ENCODE results near the gene DUS1L.

DNA sequence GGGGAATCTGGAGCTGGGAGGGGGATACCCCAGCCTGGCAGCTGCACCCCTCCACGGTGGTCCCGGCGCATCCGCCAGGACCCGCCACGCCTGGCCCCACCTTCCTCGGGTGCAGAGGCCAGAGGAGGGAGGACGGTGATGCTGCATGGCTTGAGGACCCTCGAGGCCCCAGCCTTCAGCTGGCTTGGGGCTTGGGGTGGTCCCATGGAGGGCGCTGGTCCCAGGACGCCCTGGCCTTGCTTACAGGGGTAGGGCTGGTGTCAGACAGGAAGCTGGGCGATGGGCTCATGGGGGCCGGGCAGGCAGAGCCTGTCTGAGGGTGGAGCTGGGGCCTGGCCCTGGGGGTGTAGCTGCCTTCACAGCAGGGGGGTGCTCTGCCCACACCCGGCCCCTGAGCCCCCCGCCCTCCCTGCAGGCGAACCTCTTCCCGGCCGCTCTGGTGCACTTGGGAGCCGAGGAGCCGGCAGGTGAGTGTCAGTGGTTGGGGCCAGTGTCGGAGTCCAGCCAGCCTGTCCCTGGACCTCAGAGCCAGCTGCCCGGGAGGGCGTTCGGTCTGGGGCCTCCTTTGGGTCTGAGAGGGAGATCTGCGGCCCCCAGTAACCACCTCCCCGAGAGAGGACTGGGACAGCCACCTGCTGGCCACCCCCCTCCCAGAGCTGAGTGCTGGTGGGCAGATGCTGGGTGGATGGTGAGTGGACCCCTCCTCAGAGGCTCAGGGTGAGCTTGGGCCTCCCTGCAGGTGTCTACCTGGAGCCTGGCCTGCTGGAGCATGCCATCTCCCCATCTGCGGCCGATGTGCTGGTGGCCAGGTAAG is 49.3 kb downstream of the DUS1L start:
- TF ChIP-seq, protein P1, sequence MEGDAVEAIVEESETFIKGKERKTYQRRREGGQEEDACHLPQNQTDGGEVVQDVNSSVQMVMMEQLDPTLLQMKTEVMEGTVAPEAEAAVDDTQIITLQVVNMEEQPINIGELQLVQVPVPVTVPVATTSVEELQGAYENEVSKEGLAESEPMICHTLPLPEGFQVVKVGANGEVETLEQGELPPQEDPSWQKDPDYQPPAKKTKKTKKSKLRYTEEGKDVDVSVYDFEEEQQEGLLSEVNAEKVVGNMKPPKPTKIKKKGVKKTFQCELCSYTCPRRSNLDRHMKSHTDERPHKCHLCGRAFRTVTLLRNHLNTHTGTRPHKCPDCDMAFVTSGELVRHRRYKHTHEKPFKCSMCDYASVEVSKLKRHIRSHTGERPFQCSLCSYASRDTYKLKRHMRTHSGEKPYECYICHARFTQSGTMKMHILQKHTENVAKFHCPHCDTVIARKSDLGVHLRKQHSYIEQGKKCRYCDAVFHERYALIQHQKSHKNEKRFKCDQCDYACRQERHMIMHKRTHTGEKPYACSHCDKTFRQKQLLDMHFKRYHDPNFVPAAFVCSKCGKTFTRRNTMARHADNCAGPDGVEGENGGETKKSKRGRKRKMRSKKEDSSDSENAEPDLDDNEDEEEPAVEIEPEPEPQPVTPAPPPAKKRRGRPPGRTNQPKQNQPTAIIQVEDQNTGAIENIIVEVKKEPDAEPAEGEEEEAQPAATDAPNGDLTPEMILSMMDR (conservative IDR thresholded peaks at IDR 0.05) = no peak
- TF ChIP-seq ZFX (IDR thresholded peaks at IDR 0.05) = no peak
